ENCODE data around the gene IVNS1ABP. TPM values are rescaled to one million over a fixed set of nuclear protein-coding genes. Genes with fewer than 3 reads are reported as not detected.
"Not testable (repeated sequence)": the region's sequence is repeated elsewhere in the genome, so short reads cannot be mapped to it uniquely, and the experiment has no call there.

Gene IVNS1ABP
- total and polyA plus RNA-seq, 10 of the 15 experiments (the other 5 are each of a cell fraction or from before 2014, with no cell fraction given) = 19.2 to 154 (median 43.9) TPM

DNA sequence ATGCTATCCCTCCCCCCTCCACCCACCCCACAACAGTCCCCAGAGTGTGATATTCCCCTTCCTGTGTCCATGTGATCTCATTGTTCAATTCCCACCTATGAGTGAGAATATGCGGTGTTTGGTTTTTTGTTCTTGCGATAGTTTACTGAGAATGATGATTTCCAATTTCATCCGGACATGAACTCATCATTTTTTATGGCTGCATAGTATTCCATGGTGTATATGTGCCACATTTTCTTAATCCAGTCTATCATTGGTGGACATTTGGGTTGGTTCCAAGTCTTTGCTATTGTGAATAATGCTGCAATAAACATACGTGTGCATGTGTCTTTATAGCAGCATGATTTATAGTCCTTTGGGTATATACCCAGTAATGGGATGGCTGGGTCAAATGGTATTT is 65.1 kb downstream of the IVNS1ABP start:
- DNase-seq (ENCODE audit: low read depth, low spot score); in situ Hi-C loops (cut with MboI); H3K9ac ChIP-seq (ENCODE audit: control insufficient read depth, insufficient read depth, low read length); FAIRE-seq; BruUV-seq (replicated peaks); SMC1A ChIA-PET (ENCODE audit: uncharacterized antibody, unreplicated experiment); H3K79me2 ChIP-seq (ENCODE audit: control insufficient read depth, insufficient read depth, low read length); CTCF ChIA-PET; H3K27me3 ChIP-seq (replicated peaks in 1 of 2; ENCODE audit: control insufficient read depth in 2 of 2, insufficient read depth in 2 of 2, low read length in 1 of 2); H3K4me2 ChIP-seq (ENCODE audit: control insufficient read depth, insufficient read depth); H3K9me3 ChIP-seq (replicated peaks; ENCODE audit: control insufficient read depth, insufficient read depth, low read length); RAD21 ChIA-PET (ENCODE audit: unreplicated experiment); intact Hi-C loops (cut with micrococcal nuclease; ENCODE audit: unreplicated experiment); H3K4me3 ChIP-seq; H4K20me1 ChIP-seq (ENCODE audit: control insufficient read depth, insufficient read depth); H2AFZ ChIP-seq (ENCODE audit: control insufficient read depth, low read depth, low read length); H3K27ac ChIP-seq (ENCODE audit: control insufficient read depth, insufficient read depth); H3K36me3 ChIP-seq (ENCODE audit: control insufficient read depth in 2 of 2, insufficient read depth in 2 of 2, low read length in 1 of 2); POLR2A ChIA-PET; ATAC-seq; H3K4me1 ChIP-seq (ENCODE audit: control insufficient read depth, insufficient read depth, low read length): not testable (repeated sequence)
- 93% methylated on average over 2 of the region's 4 CpGs for WGBS (ENCODE audit: insufficient coverage, insufficient replicate concordance, low lambda C conversion rate, missing lambda C conversion rate)

DNA sequence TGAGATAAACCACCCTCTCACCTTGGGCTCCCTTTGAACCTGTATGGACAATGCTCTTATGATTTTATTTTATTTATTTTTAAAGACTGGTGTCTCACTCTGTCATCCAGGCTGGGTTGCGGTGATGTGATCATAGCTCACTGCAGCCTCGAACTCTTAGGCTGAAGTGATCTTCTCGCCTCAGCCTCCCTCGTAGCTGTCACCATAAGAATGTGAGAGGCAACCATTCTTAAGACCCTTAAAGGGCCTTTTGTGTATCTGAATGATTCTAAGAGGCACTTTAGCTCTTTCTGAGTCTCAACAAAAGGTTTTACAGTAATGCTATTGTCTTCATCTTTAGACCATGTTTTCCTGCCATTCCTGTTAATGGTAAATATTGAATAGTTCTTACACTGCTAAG is 67.0 kb downstream of the IVNS1ABP start:
- RAD21 ChIA-PET (ENCODE audit: unreplicated experiment) = interaction anchor here (2.1 kb wide), 1 partner anchor 10 kb away, joined by 7 read pairs; no protein-coding TSS in a partner anchor
- no peak for TF ChIP-seq POU2F2 (IDR thresholded peaks at IDR 0.05; ENCODE audit: borderline replicate concordance, low read depth, low read length)
- TF ChIP-seq NR2C1 (IDR thresholded peaks at IDR 0.05) = no peak
- no peak for TF ChIP-seq JUND (IDR thresholded peaks at IDR 0.05; ENCODE audit: low read depth, low read length)
- no peak for TF ChIP-seq SUPT20H (IDR thresholded peaks at IDR 0.05; ENCODE audit: borderline replicate concordance, control insufficient read depth, low read depth, low read length)
- TF ChIP-seq NFYB (IDR thresholded peaks at IDR 0.05; ENCODE audit: insufficient read depth, low read depth, low read length) = no peak
- no peak for TF ChIP-seq NBN (IDR thresholded peaks at IDR 0.05)
- TF ChIP-seq CBFB (IDR thresholded peaks at IDR 0.05; ENCODE audit: low read depth) = no peak
- TF ChIP-seq POLR2AphosphoS5 (IDR thresholded peaks at IDR 0.05; ENCODE audit: low read length) = no peak
- no peak for TF ChIP-seq RB1 (IDR thresholded peaks at IDR 0.05; ENCODE audit: borderline replicate concordance)
- TF ChIP-seq NR2F1 (conservative IDR thresholded peaks at IDR 0.05) = no peak
- TF ChIP-seq RBBP5 (conservative IDR thresholded peaks at IDR 0.05) = no peak
- TF ChIP-seq, protein P1, sequence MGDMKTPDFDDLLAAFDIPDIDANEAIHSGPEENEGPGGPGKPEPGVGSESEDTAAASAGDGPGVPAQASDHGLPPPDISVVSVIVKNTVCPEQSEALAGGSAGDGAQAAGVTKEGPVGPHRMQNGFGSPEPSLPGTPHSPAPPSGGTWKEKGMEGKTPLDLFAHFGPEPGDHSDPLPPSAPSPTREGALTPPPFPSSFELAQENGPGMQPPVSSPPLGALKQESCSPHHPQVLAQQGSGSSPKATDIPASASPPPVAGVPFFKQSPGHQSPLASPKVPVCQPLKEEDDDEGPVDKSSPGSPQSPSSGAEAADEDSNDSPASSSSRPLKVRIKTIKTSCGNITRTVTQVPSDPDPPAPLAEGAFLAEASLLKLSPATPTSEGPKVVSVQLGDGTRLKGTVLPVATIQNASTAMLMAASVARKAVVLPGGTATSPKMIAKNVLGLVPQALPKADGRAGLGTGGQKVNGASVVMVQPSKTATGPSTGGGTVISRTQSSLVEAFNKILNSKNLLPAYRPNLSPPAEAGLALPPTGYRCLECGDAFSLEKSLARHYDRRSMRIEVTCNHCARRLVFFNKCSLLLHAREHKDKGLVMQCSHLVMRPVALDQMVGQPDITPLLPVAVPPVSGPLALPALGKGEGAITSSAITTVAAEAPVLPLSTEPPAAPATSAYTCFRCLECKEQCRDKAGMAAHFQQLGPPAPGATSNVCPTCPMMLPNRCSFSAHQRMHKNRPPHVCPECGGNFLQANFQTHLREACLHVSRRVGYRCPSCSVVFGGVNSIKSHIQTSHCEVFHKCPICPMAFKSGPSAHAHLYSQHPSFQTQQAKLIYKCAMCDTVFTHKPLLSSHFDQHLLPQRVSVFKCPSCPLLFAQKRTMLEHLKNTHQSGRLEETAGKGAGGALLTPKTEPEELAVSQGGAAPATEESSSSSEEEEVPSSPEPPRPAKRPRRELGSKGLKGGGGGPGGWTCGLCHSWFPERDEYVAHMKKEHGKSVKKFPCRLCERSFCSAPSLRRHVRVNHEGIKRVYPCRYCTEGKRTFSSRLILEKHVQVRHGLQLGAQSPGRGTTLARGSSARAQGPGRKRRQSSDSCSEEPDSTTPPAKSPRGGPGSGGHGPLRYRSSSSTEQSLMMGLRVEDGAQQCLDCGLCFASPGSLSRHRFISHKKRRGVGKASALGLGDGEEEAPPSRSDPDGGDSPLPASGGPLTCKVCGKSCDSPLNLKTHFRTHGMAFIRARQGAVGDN (IDR thresholded peaks at IDR 0.05) = no peak
- no peak for TF ChIP-seq MYB (IDR thresholded peaks at IDR 0.05; ENCODE audit: borderline replicate concordance, low read depth, low read length)
- no peak for TF ChIP-seq IKZF2 (IDR thresholded peaks at IDR 0.05)

More for the DNA sequence above, 67.0 kb downstream of the IVNS1ABP start:
- BruUV-seq (replicated peaks) = no TSS peak
- WGBS (ENCODE audit: insufficient coverage, insufficient replicate concordance, low lambda C conversion rate, missing lambda C conversion rate) = 51% methylated on average over 4 of the region's 4 CpGs
- H3K4me3 ChIP-seq = no peak overlapping the region
- no peaks in the 10 kb centered on the region for H3K79me2 ChIP-seq (ENCODE audit: control insufficient read depth, insufficient read depth, low read length)
- no peak overlapping the region for H2AFZ ChIP-seq (ENCODE audit: control insufficient read depth, low read depth, low read length)
- DNase-seq (ENCODE audit: low read depth, low spot score) (no peak), ATAC-seq (no peak), FAIRE-seq (no peak)
- H3K27ac ChIP-seq (ENCODE audit: control insufficient read depth, insufficient read depth) = no peak overlapping the region
- H3K4me1 ChIP-seq (ENCODE audit: control insufficient read depth, insufficient read depth, low read length) = no peaks in the 10 kb centered on the region
- ChIA-PET POLR2A (no interaction called here), SMC1A (ENCODE audit: uncharacterized antibody, unreplicated experiment) (interaction anchor here (1.6 to 1.7 kb wide), 2 partner anchors 10 to 11 kb away, joined by 4 to 5 read pairs; no protein-coding TSS in a partner anchor), CTCF (interaction anchor here (1.5 kb wide), 1 partner anchor 11 kb away, joined by 8 read pairs; no protein-coding TSS in a partner anchor)
- no peak overlapping the region for H3K9ac ChIP-seq (ENCODE audit: control insufficient read depth, insufficient read depth, low read length)
- H3K27me3 ChIP-seq (replicated peaks in 1 of 2; ENCODE audit: control insufficient read depth in 2 of 2, insufficient read depth in 2 of 2, low read length in 1 of 2) = no peaks in the 10 kb centered on the region
- in situ Hi-C loops (cut with MboI) (no loop called here), intact Hi-C loops (cut with micrococcal nuclease; ENCODE audit: unreplicated experiment) (no loop called here)
- no peaks in the 10 kb centered on the region for H3K36me3 ChIP-seq (ENCODE audit: control insufficient read depth in 2 of 2, insufficient read depth in 2 of 2, low read length in 1 of 2)
- H4K20me1 ChIP-seq (ENCODE audit: control insufficient read depth, insufficient read depth) = no peaks in the 10 kb centered on the region
- no peaks in the 10 kb centered on the region for H3K9me3 ChIP-seq (replicated peaks; ENCODE audit: control insufficient read depth, insufficient read depth, low read length)
- no peak overlapping the region for H3K4me2 ChIP-seq (ENCODE audit: control insufficient read depth, insufficient read depth)

Measured in GM12878 (cell line).